ENCODE measurements around the gene CD9.
"Not testable (repeated sequence)": the region's sequence is repeated elsewhere in the genome, so short reads cannot be mapped to it uniquely, and the experiment has no call there.

DNA sequence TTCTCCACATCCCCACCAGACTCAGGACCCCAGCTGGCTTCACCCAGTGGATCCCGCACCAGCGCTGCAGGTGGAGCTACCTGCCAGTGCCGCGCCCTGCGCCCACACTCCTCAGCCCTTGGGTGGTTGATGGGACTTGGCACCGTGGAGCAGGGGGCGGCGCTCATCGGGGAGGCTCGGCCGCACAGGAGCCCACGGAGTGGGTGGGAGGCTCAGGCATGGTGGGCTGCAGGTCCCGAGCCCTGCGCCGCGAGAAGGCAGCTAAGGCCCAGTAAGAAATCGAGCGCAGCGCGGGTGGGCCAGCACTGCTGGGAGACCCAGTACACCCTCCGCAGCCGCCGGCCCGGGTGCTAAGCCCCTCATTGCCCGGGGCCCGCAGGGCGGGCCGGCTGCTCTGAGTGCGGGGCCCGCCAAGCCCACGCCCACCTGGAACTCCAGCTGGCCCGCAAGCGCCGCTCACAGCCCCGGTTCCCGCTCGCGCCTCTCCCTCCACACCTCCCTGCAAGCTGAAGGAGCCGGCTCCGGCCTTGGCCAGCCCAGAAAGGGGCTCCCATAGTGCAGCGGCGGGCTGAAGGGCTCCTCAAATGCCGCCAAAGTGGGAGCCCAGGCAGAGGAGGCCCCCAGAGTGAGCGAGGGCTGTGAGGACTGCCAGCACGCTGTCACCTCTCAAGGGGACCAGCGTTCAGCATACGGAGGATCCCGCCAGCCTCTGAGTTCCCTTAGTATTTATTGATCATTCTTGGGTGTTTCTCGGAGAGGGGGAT lies 9.3 kb upstream of the CD9 start:
- TF ChIP-seq POLR2A, TAF1, POLR2AphosphoS5 (IDR thresholded peaks at IDR 0.05; ENCODE audit: low read depth, low read length): not testable (repeated sequence)
